ENCODE results near the gene SPRYD7. TPM values are rescaled to one million over a fixed set of nuclear protein-coding genes. Genes with fewer than 3 reads are reported as not detected.

The SPRYD7 gene
- total and polyA plus RNA-seq, 4 donors: 7.4 to 26.5 (median 21.6) TPM

GRCh38 chr13:49869519-49869918 lies 66.6 kb downstream of the SPRYD7 start:
- H3K27me3 ChIP-seq (ENCODE audit: control insufficient read depth, insufficient read depth, low read length): no peaks in the 10 kb centered on the region
- H3K9me3 ChIP-seq (ENCODE audit: control insufficient read depth, insufficient read depth, low read length): no peaks in the 10 kb centered on the region
- H3K36me3 ChIP-seq (ENCODE audit: control insufficient read depth, insufficient read depth, low read length): no peaks in the 10 kb centered on the region
- peak in 2 of 6 donors; percentile 6 to 25 for DNase-seq (ENCODE audit: low read depth in 4 of 6, low spot score in 6 of 6)
- H3K27ac ChIP-seq (ENCODE audit: low read depth, low read length): no peak overlapping the region
- no peak overlapping the region for H3K4me3 ChIP-seq (ENCODE audit: low read depth, low read length)
- H3K4me1 ChIP-seq (ENCODE audit: control insufficient read depth, insufficient read depth, low read length): no peaks in the 10 kb centered on the region
- 24% methylated on average over 2 of the region's 3 CpGs for WGBS (ENCODE audit: insufficient coverage)

GRCh38 chr13:49867834-49868233 lies 68.3 kb downstream of the SPRYD7 start:
- H3K4me1 ChIP-seq (ENCODE audit: control insufficient read depth, insufficient read depth, low read length): no peaks in the 10 kb centered on the region
- DNase-seq (ENCODE audit: low read depth in 4 of 6, low spot score in 6 of 6): no peak
- H3K36me3 ChIP-seq (ENCODE audit: control insufficient read depth, insufficient read depth, low read length): no peaks in the 10 kb centered on the region
- WGBS (ENCODE audit: insufficient coverage): 93% methylated on average over 3 of the region's 8 CpGs
- H3K27me3 ChIP-seq (ENCODE audit: control insufficient read depth, insufficient read depth, low read length): no peaks in the 10 kb centered on the region
- no peak overlapping the region for H3K27ac ChIP-seq (ENCODE audit: low read depth, low read length)
- no peak overlapping the region for H3K4me3 ChIP-seq (ENCODE audit: low read depth, low read length)
- no peaks in the 10 kb centered on the region for H3K9me3 ChIP-seq (ENCODE audit: control insufficient read depth, insufficient read depth, low read length)

GRCh38 chr13:49865218-49865617 lies 70.9 kb downstream of the SPRYD7 start:
- no CpG with 5 or more reads among the region's 1 CpG for WGBS (ENCODE audit: insufficient coverage)
- Histone ChIP-seq H3K4me1 (ENCODE audit: control insufficient read depth, insufficient read depth, low read length) (no peaks in the 10 kb centered on the region), H3K27me3 (ENCODE audit: control insufficient read depth, insufficient read depth, low read length) (no peaks in the 10 kb centered on the region), H3K27ac (ENCODE audit: low read depth, low read length) (no peak overlapping the region), H3K36me3 (ENCODE audit: control insufficient read depth, insufficient read depth, low read length) (no peaks in the 10 kb centered on the region), H3K4me3 (ENCODE audit: low read depth, low read length) (no peak overlapping the region), H3K9me3 (ENCODE audit: control insufficient read depth, insufficient read depth, low read length) (no peaks in the 10 kb centered on the region)
- no peak for DNase-seq (ENCODE audit: low read depth in 4 of 6, low spot score in 6 of 6)

- no peak overlapping the region for H3K27ac ChIP-seq (ENCODE audit: low read depth, low read length)
- H3K27me3 ChIP-seq (ENCODE audit: control insufficient read depth, insufficient read depth, low read length): no peaks in the 10 kb centered on the region
- H3K9me3 ChIP-seq (ENCODE audit: control insufficient read depth, insufficient read depth, low read length): no peaks in the 10 kb centered on the region
- no peaks in the 10 kb centered on the region for H3K4me1 ChIP-seq (ENCODE audit: control insufficient read depth, insufficient read depth, low read length)
- DNase-seq (ENCODE audit: low read depth in 4 of 6, low spot score in 6 of 6): no peak
- no peak overlapping the region for H3K4me3 ChIP-seq (ENCODE audit: low read depth, low read length)
- H3K36me3 ChIP-seq (ENCODE audit: control insufficient read depth, insufficient read depth, low read length): no peaks in the 10 kb centered on the region
Observed at GRCh38 chr13:49864509-49864908, 71.6 kb downstream of the SPRYD7 start.

Small RNA genes lying within 50 kb of the gene (small RNA-seq; reads per million reads assigned to genes)
- gene RNY4P30 (ENCODE audit: low replicate concordance) (not detected), gene RNY4P9 (ENCODE audit: low replicate concordance) (0.77 reads per million, percentile 72 among the genes with 10 or more reads in this experiment)

Other genes with a start within 250 kb of the SPRYD7 start
- gene EBPL, start 244.9 kb downstream of the SPRYD7 start, total RNA-seq: 10 to 100 TPM; 38.3 to 44.6 TPM
- gene EBPL, start 244.9 kb downstream of the SPRYD7 start, polyA plus RNA-seq (ENCODE audit: insufficient read length in 2 of 2): 10 to 100 TPM; 42.1 to 44.4 TPM
- gene KPNA3, start 143.7 kb downstream of the SPRYD7 start, total RNA-seq: 10 to 100 TPM; 33.9 to 57.4 TPM
- 10 to 100 TPM; 45.3 to 58.2 TPM for gene KPNA3, start 143.7 kb downstream of the SPRYD7 start, polyA plus RNA-seq (ENCODE audit: insufficient read length in 2 of 2)
- 10 to 100 TPM; 36.0 to 49.5 TPM for gene TRIM13, start 60.7 kb upstream of the SPRYD7 start, total RNA-seq
- 10 to 100 TPM; 34.1 to 35.8 TPM for gene TRIM13, start 60.7 kb upstream of the SPRYD7 start, polyA plus RNA-seq (ENCODE audit: insufficient read length in 2 of 2)
- 1 to 10 TPM; 4.8 to 7.5 TPM for gene KCNRG, start 79.1 kb upstream of the SPRYD7 start, total RNA-seq
- gene KCNRG, start 79.1 kb upstream of the SPRYD7 start, polyA plus RNA-seq (ENCODE audit: insufficient read length in 2 of 2): 1 to 10 TPM; 1.9 to 2.1 TPM